GM20431 (cell line): ENCODE measurements around the gene TENM4.

Experiments used
- in situ Hi-C: fragments of 300-500 bp; cut with MseI, MboI; formaldehyde crosslinking; loops from one replicate; pipeline ENCODE4 v1.15.0; 2020; ENCODE audit warnings: low sequenced_read_pairs; ENCODE audit not compliant: unreplicated experiment

Gene TENM4

DNA sequence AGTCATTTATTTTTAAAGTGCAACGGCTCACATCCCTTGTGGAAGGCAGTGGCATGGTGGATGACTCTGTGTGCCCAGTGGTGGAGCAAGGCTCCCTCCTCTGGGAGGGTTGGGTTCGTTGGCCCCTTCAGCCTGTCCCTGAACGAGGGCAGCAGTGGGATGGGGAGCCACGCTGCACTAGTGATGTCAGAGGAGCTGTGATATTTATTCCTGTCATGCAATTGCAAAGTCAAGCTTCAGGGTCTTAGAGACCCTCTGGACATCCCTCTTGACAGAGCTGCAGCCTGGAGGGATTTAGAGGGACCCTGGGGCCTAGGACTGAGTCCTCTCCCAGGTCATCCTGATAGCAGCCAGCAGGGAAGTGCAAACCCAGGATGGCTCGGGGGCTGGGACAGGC lies 788.0 kb downstream of the TENM4 start:
- in situ Hi-C loops: no loop called here

DNA sequence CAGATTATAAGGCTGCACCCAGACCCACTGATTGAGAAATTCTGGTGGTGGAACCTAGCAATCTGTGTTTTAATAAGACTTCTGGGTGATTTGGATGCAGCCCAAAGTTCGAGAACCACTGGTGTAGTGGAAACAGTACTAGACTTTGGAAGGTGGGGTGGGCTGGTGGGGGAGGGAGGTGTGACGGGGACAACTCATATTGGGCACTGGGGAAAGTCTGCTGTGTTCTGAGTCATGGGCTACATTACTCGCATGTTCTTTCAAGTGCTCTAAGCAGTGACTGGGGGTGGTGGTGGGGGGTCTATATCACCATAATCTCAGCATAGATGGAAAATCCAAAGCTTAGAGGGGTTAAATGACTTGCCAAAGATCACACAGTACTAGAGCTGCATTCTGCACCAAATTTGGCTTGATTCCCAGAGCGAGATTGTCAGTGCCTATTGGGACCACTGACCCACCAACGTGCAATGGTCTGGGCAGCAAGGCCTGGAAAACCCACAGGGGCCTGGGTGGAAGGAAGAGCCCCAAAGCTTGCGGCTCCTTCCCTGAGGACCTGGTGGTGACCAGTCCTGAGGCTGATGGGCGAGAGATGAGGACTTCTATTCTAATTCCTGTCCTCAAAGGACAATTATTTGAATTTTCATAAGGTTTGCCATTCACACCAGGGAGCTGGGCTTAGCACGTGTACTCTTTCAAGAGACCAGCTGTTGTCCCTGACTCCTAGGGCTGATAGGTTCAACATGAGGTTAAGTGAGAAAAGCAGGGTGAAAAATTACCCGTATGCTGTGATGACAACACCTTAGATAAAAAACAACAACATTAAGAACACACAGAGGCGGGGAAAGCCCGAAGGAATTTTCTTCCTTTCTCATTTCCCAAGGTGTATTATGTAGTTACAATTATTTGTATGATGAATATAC lies 788.6 kb downstream of the TENM4 start:
- in situ Hi-C loops: no loop called here

DNA sequence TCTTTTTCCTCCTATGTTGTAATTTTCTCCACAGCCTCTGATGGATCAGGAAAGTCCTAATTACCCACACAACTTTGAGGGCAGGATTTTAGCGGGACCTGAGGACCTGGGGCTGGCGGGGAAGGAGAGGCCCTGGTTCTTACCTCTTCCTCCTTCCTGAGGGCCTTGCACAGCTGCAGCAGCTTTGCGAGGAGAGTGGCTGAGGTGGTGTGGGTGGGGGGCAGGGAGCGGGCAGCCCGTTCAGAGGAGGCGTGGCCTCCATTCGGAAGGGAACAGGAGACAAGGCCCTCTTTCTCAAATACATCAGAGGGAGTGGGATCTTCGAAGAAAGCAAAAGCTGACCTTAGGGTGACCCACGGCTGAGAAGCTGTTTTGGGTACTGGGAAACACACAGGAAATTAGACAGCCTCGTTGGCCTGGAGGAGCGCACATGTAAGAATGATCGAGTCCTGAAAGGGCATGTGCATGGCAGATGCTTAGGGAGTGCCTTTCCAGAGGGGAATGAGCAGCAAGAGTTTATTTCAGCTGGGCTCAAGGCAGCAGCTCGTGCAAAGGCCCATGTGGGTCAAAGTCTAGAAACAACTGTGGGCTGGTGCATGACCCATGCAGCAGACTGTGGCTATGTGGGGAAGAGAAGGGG lies 789.6 kb downstream of the TENM4 start:
- in situ Hi-C loops: no loop called here

DNA sequence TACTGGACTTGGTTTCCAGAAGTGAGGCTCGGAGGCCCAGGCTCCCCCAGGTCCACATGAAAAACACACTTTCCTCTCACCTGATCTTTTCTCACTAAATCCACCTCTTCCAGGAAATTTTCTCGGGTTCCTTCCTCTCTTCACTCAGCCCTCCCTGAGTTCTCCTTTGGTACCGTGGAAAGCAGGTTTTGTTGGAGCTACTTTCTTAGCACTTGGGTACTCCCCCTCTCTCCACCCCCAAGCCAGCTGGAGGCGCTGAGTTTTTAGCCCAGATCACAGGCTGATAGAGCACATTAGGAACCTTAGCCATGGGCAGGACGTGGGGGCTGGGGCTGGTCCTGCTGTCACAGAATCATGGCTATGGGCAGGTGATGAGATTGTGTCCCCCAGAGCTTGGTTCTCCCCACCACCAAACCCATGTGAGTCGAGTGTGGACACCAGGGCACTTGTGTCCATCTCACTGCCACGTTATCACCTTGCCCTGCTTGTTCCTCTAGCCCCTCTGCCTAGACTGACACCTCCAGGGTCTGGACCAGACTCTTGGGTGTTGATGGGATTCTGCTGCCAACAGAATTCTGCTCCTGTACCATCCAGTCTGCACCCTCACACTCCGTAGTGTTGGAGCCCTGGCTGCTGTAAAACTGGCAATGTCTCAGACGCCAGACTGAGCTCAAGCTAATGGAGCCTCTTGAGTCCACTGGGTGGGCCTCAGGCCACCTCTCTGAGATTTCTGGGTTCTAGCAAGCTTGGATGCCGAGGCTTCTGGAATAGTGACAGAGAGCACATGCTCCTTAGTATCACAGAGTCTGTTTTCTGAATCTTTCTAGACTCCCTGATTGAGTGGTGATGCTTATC lies 791.2 kb downstream of the TENM4 start:
- in situ Hi-C loops: loop anchor here (25.0 kb wide), 1 partner anchor 413 kb away; no protein-coding TSS in a partner anchor

DNA sequence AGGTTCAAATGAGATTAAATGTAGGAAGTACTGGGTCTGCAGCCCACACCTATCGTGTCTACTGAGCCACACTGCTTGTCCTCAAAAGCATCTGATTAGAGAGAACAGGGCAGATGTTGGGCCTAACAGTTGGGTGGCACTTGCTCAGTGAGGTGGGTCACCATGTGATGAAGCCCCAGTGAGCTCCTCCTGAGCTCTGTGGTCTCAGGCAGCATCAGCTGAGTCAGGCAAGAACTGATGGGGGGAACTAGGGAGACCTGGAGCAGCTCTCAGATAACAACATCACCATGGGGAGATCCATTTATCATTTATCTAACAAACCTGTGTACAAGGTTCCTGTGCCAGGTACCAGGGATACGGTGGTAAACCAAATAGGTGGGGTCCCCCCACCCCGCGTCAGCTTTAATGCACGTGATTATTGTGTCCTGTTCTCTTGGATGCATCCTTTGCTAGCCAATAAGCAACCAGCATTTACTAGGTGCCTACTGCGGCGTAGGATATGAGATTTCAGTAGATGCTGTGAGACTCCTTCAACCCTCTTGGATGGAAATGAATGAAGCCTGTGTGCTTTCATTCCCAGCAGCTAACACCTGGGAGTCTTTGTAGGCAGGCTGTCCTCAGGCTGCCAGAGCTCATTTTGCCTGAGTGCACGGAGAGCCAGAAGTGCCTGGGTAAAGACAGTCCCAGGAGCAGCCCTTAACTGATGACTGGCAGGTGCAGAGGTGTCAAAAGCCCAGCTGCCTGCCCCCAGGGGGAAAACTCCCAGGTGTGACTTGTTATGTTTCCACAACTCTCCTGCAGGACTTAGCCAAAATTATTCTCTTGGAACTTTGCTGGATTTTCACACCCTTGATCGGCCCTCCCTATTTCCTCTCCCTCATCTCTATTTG lies 792.6 kb downstream of the TENM4 start:
- in situ Hi-C loops: loop anchor here (25.0 kb wide), 1 partner anchor 414 kb away; no protein-coding TSS in a partner anchor

DNA sequence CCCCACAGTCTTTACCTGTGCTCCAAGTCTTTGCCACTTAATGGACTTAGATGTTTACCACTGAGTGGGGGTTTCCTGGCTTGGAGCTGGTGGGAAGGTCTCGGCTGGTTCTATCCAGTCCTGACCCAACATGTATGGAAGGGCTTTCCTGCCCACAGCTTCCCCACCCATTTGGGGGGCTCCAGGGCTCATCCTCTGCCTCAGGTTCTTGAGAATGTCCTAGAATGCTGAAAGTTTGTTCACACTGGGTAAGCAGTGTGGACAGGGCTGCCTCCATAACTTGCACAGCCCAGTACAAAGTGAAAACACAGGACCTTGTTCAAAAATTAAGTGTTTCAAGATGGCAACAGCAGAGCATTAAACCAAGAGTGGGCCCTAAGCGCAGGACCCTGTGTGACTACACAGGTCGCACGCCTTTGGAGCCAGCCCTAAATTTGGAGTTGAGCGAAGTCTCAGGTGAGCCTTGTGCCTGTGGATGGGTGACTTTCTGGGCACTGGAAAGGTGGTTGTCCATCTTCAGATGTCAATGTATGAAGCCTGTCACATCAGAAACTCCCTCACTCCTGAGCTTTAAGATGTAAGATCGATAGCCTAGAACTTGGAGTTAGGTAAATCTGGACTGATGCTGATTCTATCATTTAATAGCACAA lies 793.4 kb downstream of the TENM4 start:
- in situ Hi-C loops: loop anchor here (25.0 kb wide), 1 partner anchor 415 kb away; no protein-coding TSS in a partner anchor

DNA sequence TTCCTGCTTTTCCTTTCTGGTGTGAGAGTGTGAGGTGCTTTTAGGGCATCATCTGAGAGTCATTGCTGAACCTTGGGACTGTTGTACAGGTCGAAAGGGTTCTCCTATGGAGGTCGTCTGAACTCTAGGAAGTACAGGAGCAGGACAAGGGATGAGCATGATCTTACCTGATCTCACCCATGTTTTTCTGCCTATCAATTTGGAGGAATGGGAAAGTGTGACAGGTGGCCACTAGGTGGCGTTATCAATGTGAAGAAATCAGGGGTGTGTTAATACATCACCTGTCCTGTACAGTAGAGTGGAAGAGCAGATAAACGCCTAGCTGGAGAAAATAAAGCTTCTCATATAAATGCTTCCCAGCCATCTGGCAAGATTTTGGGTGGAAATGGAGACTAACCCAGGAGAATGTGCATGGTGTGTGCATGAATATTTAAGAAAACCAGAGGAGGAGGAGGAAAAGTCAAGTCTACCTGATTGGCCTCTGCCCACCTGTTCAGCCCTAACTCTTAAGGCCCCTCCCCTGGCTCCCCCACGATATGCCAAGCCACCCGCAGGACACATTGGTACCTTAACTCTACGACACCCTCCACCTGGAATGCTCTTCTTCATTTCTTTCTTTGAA lies 794.2 kb downstream of the TENM4 start:
- in situ Hi-C loops: loop anchor here (25.0 kb wide), 1 partner anchor 416 kb away; no protein-coding TSS in a partner anchor

DNA sequence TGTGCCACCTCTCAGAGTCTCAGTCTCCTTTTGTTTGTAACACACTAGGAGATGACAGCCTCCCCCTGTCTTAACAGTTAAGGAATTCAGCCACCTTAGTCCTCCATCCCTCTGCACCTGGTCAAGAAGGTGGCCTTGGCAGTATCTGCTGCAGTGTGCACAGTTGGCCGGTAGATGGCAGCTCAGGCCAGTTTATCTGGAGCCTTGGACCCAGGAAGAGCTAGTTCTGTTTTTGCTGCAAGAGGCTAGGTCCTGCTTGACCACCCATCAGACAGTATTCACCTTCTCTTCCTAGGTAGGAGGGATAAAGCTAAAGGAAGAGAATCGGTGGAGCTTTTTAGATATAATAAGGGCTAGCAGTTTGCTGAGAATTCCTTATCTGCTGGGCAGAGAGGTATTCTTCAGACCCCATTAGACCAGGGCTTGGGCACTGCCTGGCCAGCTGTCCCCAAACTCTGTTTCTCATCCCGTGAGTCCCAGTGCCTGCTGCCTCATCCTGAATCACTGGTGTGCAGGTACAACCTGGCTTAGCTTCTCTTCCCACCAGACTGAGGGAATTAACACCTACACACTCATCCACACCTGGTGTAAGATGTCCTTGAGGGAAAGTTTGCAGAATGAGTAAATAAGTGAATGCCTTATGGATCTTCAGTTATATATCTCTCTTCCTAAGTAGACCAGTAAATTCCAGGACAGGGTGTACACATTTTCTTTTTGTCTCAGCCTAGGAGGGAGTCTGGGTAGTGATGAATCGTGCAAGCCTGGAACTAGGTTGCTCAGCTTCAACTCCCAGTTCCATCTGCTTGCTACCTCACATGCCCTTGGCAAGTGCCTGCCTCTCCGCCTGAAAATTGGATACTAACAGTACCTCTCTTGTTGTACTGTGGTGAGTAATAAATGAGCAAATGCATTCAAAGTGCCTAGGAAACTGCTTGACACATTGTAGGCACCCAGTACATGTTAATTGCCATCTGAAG lies 795.3 kb downstream of the TENM4 start:
- in situ Hi-C loops: loop anchor here (25.0 kb wide), 1 partner anchor 417 kb away; no protein-coding TSS in a partner anchor

DNA sequence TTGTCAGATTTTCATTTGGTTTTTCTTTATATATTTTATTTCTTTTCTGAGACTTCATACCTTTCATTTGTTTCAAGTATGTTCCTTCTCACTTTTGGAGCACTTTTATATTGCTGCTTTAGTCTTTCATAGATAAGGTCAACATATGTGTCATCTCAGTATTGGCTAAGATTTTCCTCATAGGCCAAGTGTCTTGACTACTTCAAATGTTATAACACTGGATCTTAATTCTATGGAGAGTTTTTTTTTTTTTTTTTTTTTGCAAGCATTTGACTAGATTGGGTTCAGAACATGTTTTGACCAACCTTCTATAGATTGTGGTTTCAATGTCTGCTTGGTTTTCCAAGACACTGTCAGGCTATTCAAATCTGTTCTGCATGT lies 797.2 kb downstream of the TENM4 start:
- in situ Hi-C loops: loop anchor here (25.0 kb wide), 1 partner anchor 419 kb away; no protein-coding TSS in a partner anchor

DNA sequence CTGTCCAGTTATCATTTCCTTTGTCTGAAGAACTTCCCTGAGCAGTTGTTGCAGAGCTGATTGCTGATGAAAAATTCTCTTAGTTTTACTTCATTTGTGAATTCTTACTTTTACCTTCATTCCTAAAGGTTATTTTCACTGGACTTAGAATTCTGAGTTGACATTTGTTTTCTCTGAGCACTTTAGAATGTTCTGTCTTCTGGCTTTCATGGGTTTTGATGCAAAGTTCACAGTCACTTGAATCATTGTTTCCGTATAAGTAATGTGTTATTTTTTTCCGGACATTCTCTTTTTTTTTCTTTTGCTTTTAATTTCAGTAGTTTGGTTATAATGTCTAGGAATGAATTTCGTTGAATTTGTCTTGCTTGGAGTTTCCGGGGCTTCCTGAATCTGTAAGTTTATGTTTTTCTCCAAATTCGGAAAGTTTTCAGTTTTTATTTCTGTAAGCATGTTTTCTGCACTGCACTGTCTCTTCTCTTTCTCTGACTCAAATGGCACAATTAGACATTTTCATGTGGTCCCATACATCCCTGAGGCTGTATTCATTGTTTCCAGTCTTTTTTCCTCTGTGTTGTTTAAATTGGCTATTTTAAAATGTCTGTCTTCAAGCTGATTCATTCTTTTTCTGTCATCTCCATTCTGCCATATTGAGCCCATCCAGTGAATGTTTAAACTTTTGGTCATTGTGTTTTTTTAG lies 797.7 kb downstream of the TENM4 start:
- in situ Hi-C loops: loop anchor here (25.0 kb wide), 1 partner anchor 419 kb away; no protein-coding TSS in a partner anchor

DNA sequence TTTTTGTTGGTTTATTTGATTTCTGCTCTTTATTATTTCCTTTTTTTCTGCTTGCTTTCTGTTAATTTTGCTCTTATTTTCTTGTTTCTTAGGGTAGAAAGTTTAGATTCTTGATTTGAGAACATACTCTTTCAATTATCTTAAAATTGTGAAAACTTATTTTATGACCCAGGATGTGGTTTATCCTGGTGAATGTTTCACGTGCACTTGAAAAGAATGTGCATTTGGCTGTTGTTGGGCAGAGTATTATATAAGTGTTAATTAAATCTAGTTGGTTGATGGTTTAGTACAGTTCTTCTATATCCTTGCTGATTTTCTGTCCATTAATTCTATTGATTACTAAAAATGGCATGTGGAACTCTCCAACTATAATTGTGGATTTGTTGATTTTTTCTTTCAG lies 799.3 kb downstream of the TENM4 start:
- in situ Hi-C loops: loop anchor here (25.0 kb wide), 1 partner anchor 421 kb away; no protein-coding TSS in a partner anchor

DNA sequence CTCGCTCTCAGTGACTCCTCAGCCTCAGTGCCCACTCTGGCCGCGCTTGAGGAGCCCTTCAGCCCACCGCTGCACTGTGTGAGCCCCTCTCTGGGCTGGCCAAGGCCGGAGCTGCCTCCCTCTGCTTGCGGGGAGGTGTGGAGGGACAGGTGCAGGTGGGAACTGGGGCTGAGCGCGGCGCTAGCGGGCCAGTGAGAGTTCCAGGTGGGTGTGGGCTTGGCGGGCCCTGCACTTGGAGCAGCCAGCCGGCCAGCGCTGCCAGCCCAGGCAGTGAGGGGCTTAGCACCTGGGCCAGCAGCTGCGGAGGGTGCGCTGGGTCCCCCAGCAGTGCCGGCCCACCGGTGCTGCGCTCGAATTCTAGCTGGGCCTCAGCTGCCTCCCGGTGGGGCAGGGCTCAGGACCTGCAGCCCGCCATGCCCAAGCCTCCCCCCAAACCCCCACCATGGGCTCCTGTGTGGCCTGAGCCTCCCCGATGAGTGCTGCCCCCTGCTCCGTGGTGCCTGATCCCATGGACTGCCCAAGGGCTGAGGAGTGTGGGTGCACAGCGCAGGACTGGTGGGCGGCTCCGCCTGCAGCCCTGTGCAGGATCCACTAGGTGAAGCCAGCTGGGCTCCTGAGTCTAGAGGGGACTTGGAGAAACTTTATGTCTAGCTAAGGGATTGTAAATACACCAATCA lies 802.0 kb downstream of the TENM4 start:
- in situ Hi-C loops: loop anchor here (25.0 kb wide), 1 partner anchor 423 kb away; no protein-coding TSS in a partner anchor

DNA sequence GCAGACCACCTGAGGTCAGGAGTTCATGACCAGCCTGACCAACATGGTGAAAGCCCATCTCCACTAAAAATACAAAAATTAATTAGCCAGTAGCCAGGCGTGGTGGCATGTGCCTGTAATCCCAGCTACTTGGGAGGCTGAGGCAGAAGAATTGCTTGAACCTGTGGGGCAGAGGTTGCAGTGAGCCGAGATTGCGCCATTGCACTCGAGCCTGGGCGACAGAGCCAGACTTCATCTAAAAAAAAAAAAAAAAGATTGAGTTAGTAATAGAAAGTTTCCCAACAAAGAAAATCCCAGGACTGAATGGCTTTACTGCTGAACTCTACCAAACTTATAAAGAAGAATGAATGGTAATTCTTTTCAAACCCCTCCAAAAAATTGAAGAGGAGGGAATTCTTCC lies 803.3 kb downstream of the TENM4 start:
- in situ Hi-C loops: loop anchor here (25.0 kb wide), 1 partner anchor 425 kb away; no protein-coding TSS in a partner anchor

DNA sequence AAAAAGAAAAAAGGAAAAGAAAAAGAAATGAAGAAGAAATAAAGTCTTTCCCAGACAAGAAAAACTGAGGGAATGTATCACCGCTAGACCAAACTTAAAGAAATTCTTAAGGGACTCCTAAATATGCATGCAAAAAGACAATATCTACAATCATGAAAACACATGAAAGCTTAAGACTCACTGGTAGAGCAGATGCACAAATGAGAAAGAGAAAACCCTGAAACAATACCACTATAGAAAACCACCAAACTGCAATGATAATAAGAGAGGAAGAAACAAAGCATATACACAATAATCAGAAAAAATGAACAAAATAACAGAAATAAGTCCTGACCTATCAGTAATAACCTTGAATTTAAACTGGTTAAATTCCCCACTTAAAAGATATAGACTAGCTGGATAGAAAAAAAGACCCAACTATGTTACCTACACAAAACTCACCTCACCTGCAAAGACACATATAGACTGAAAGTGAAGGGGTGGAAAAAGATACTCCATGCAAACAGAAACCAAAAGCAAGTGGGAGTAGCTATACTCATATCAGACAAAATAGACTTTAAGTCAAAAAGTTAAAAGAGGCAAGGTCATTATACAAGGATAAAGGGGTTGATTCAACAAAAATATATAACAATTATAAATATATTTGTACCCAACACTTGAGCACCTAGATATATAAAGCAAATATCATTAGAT lies 804.9 kb downstream of the TENM4 start:
- in situ Hi-C loops: loop anchor here (25.0 kb wide), 1 partner anchor 426 kb away; no protein-coding TSS in a partner anchor
